ENCODE results near the gene FAM3D. TPM values are rescaled to one million over a fixed set of nuclear protein-coding genes. Genes with fewer than 3 reads are reported as not detected.

FAM3D gene
- total and polyA plus RNA-seq, 10 of the 15 experiments (the other 5 are each of a cell fraction or from before 2014, with no cell fraction given), result 0.04 to 0.07 TPM; not detected in 8

DNA sequence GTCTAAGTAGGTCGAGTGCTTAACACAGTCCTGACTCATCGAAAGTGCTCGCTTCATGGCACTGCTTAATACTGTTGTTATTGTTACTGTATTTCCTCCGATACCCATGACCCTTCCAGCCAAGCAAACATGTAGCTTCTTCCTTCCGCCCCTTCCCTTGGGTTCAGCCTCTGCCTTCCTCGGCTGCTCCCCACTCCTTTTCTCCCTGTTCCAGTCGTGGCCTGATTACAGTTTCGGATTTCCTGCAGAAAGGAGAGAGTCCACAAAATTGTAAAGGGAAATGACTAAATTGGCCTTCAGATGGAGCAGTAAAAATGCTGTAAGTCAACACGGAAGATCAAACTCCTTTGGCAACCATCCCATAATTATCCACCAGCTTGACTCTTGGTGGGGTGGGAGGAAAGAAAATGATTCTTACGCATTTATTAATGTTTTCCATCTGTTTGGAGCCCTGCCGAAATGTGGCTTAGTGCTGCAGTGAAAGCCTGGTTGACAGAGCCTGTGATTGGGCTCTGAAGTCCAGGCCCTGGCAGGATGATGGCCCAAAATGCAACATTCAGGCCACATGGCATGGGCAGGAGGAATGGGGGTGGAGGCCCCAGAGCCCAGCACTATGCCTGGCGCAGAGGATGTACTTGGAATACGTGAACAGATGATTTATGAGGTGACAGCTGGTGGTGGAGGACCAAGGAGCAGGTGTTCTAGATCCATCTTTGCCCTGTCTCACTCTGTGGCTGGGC is 37.6 kb downstream of the FAM3D start (continued):
- TF ChIP-seq E2F4 (IDR thresholded peaks at IDR 0.05; ENCODE audit: low read depth, low read length) (no peak), NKRF (conservative IDR thresholded peaks at IDR 0.05) (no peak)

- H3K9ac ChIP-seq (ENCODE audit: control insufficient read depth, insufficient read depth, low read length), result no peak overlapping the region
- SMC1A ChIA-PET (ENCODE audit: uncharacterized antibody, unreplicated experiment), result interaction anchor here (1.0 kb wide), 1 partner anchor 58 kb away, joined by 3 read pairs; no protein-coding TSS in a partner anchor
- TF ChIP-seq CUX1 (IDR thresholded peaks at IDR 0.05; ENCODE audit: insufficient replicate concordance, low read depth, low read length) (no peak), ZBTB11 (CRISPR knock-in tag; IDR thresholded peaks at IDR 0.05) (no peak), EGR1 (IDR thresholded peaks at IDR 0.05; ENCODE audit: borderline replicate concordance in 1 of 2, low read depth in 2 of 2, low read length in 2 of 2) (no peak), MTA2 (IDR thresholded peaks at IDR 0.05; ENCODE audit: low read depth) (no peak)
These were observed 38.6 kb downstream of the FAM3D start for GRCh38 chr3:58627941-58628340.

More at GRCh38 chr3:58627941-58628340, 38.6 kb downstream of the FAM3D start:
- no TSS peak for BruUV-seq (replicated peaks)
- 19% methylated on average over 6 of the region's 6 CpGs for WGBS (ENCODE audit: insufficient coverage, insufficient replicate concordance, low lambda C conversion rate, missing lambda C conversion rate)
- ChIA-PET POLR2A (no interaction called here), CTCF (interaction anchor here (1.0 to 9.6 kb wide), 2 partner anchors 58 to 319 kb away, joined by 3 to 243 read pairs; no protein-coding TSS in a partner anchor), RAD21 (ENCODE audit: unreplicated experiment) (interaction anchor here (8.6 kb wide), 1 partner anchor 60 kb away, joined by 100 read pairs; no protein-coding TSS in a partner anchor)
- DNase-seq (ENCODE audit: low read depth, low spot score) (no peak), FAIRE-seq (no peak), ATAC-seq (no peak)
- intact Hi-C loops (cut with micrococcal nuclease; ENCODE audit: unreplicated experiment), result no loop called here
- in situ Hi-C loops (cut with MboI), result loop anchor here (5.0 to 10.0 kb wide), 3 partner anchors 56 to 443 kb away; partner anchors contain the start of genes HTD2 and RPP14
- Histone ChIP-seq H3K9me3 (replicated peaks; ENCODE audit: control insufficient read depth, insufficient read depth, low read length) (no peaks in the 10 kb centered on the region), H3K4me3 (no peak overlapping the region), H3K79me2 (ENCODE audit: control insufficient read depth, insufficient read depth, low read length) (no peaks in the 10 kb centered on the region), H3K36me3 (ENCODE audit: control insufficient read depth in 2 of 2, insufficient read depth in 2 of 2, low read length in 1 of 2) (no peaks in the 10 kb centered on the region), H2AFZ (ENCODE audit: control insufficient read depth, low read depth, low read length) (no peak overlapping the region), H3K4me2 (ENCODE audit: control insufficient read depth, insufficient read depth) (no peak overlapping the region), H3K4me1 (ENCODE audit: control insufficient read depth, insufficient read depth, low read length) (no peaks in the 10 kb centered on the region), H3K27ac (ENCODE audit: control insufficient read depth, insufficient read depth) (no peak overlapping the region), H4K20me1 (ENCODE audit: control insufficient read depth, insufficient read depth) (no peaks in the 10 kb centered on the region; the same call in 1 of the 2 replicates), H3K27me3 (replicated peaks in 1 of 2; ENCODE audit: control insufficient read depth in 2 of 2, insufficient read depth in 2 of 2, low read length in 1 of 2) (peaks cover 2 to 3% of the 10 kb centered on the region in 2 experiments; a peak in 2 of 4 replicates)
